Mammary epithelial cell (primary cell): ENCODE measurements around the gene RPTOR.

Experiments used
- EZH2 ChIP-seq: IDR thresholded peaks from 2 replicates; pipeline ENCODE4 v1.6.1; 2012; ENCODE audit warnings: low read length, inconsistent platforms, borderline replicate concordance
- TF ChIP-seq, protein P1 (sequence below), 2 donors: IDR thresholded peaks in 1 of 2; conservative IDR thresholded peaks in 1 of 2; 2 replicates each; pipeline ENCODE4 v1.5.1; 2011 to 2012; ENCODE audit warnings: inconsistent platforms in 2 of 2, low read length in 2 of 2, mild to moderate bottlenecking in 2 of 2, control low read depth in 1 of 2, low read depth in 1 of 2; ENCODE audit not compliant: insufficient read depth in 1 of 2; ENCODE audit errors: extremely low read depth in 1 of 2

DNA sequence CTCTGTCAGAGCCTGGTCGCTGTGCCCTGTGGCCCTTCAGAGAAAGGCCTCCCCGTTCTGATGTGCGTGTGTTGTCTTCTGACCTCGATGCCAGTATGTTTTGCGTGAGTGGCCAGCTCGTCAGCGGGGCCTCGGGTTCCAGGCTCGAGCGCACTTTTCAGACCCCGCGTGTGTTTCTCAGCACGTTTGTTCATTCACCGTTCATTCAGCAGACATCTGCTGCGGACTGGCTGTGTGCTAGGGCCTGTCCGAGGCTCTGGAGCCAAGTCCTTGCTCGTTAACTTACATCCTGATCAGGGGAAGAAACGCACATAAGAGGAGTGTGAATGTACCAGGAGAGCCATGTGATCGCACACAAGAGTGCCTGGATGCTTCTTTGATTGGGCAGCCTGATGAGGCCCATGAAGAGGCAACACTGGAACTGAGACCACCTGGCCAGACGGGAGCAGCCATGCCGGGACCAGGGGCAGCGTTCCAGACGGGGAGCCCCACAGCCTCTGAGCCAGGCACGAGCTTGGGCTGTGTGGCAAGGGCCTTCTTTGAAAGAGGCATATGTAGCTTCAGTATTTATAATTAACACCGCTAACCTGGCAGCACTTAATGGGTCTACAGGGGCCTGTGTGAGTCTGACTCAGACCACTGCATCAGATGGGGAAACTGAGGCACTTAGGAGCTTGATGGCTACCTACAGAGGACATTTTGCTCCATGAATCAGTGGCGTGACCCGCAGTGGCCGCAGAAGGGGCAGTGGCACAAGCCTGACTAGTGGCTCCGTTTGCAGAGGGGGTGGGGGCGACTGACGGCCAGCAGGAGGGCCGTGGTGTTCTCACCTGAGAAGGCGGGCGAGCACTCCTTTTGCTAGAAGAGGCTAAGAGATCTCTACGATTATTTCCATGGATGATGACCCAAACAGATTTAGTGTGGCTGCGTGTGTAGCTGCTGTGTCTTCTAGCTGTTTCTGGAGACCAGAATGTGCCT is 259.1 kb downstream of the RPTOR start:
- TF ChIP-seq, protein P1, sequence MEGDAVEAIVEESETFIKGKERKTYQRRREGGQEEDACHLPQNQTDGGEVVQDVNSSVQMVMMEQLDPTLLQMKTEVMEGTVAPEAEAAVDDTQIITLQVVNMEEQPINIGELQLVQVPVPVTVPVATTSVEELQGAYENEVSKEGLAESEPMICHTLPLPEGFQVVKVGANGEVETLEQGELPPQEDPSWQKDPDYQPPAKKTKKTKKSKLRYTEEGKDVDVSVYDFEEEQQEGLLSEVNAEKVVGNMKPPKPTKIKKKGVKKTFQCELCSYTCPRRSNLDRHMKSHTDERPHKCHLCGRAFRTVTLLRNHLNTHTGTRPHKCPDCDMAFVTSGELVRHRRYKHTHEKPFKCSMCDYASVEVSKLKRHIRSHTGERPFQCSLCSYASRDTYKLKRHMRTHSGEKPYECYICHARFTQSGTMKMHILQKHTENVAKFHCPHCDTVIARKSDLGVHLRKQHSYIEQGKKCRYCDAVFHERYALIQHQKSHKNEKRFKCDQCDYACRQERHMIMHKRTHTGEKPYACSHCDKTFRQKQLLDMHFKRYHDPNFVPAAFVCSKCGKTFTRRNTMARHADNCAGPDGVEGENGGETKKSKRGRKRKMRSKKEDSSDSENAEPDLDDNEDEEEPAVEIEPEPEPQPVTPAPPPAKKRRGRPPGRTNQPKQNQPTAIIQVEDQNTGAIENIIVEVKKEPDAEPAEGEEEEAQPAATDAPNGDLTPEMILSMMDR (conservative IDR thresholded peaks at IDR 0.05 in 1 of 2, IDR thresholded peaks at IDR 0.05 in 1 of 2; ENCODE audit: extremely low read depth in 1 of 2, insufficient read depth in 1 of 2, low read depth in 1 of 2, low read length in 2 of 2) = no peak
- TF ChIP-seq EZH2 = no peak
